HepG2 (cell line): ENCODE results near the gene AFG1L. TPM values are rescaled to one million over a fixed set of nuclear protein-coding genes. Genes with fewer than 3 reads are reported as not detected.
A peak's percentile ranks its signal among the peaks of the same experiment; 100 is the strongest.

Experiments used
- CHCHD3 ChIP-seq: sonication (generic); formaldehyde crosslinking; IDR thresholded peaks from 2 replicates; pipeline ENCODE4 v1.8.0; 2022; ENCODE audit warnings: mild to moderate bottlenecking, missing genetic modification reagents, moderate library complexity
- DNMT3B ChIP-seq: conservative IDR thresholded peaks from 2 replicates; pipeline ENCODE4 v1.6.1; 2016; ENCODE audit warnings: missing biosample characterization, control low read depth
- HHEX ChIP-seq: IDR thresholded peaks from 2 replicates; pipeline ENCODE4 v1.6.1; 2016; ENCODE audit warnings: control low read depth
- HOXA9 ChIP-seq: sonication (generic); formaldehyde crosslinking; IDR thresholded peaks from 2 replicates; pipeline ENCODE4 v1.8.1; 2022; ENCODE audit warnings: missing genetic modification reagents, mild to moderate bottlenecking, moderate library complexity, borderline replicate concordance
- MEIS2 ChIP-seq: sonication (generic); formaldehyde crosslinking; IDR thresholded peaks from 2 replicates; pipeline ENCODE4 v1.9.0; 2021; ENCODE audit warnings: mild to moderate bottlenecking, missing genetic modification reagents
- MXD4 ChIP-seq: IDR thresholded peaks from 2 replicates; pipeline ENCODE4 v1.6.1; 2016; ENCODE audit warnings: mild to moderate bottlenecking, missing biosample characterization, missing genetic modification reagents
- NCOR1 ChIP-seq: fragments of 200-600 bp; sonication (generic); IDR thresholded peaks from 2 replicates; pipeline ENCODE4 v1.7.0; 2017; ENCODE audit warnings: antibody characterized with exemption, low read length, borderline replicate concordance
- SIN3A ChIP-seq: IDR thresholded peaks from 2 replicates; pipeline ENCODE4 v1.6.1; 2011; ENCODE audit warnings: low read depth, mild to moderate bottlenecking, control low read depth, low read length, borderline replicate concordance
- SMARCC2 ChIP-seq: fragments of 450-650 bp; IDR thresholded peaks from 2 replicates; pipeline ENCODE4 v1.6.1; 2017; ENCODE audit warnings: antibody characterized with exemption, mild to moderate bottlenecking
- ZNF224 ChIP-seq: sonication (generic); formaldehyde crosslinking; IDR thresholded peaks from 2 replicates; pipeline ENCODE4 v1.5.0; 2020; ENCODE audit warnings: mild to moderate bottlenecking, missing genetic modification reagents
- ZNF317 ChIP-seq: sonication (generic); formaldehyde crosslinking; IDR thresholded peaks from 2 replicates; pipeline ENCODE4 v1.5.0; 2020; ENCODE audit warnings: mild to moderate bottlenecking, missing genetic modification reagents
- ZNF337 ChIP-seq: sonication (generic); formaldehyde crosslinking; IDR thresholded peaks from 2 replicates; pipeline ENCODE4 v1.5.1; 2020; ENCODE audit warnings: missing genetic modification reagents, low read depth, mild to moderate bottlenecking, borderline replicate concordance
- ZNF33A ChIP-seq: sonication (generic); formaldehyde crosslinking; IDR thresholded peaks from 2 replicates; pipeline ENCODE4 v1.5.1; 2020; ENCODE audit warnings: missing genetic modification reagents, mild to moderate bottlenecking, moderate library complexity, borderline replicate concordance
- ZNF776 ChIP-seq: sonication (generic); formaldehyde crosslinking; IDR thresholded peaks from 2 replicates; pipeline ENCODE4 v1.4.0; 2020; ENCODE audit warnings: mild to moderate bottlenecking, missing genetic modification reagents
- ZNF790 ChIP-seq: sonication (generic); formaldehyde crosslinking; IDR thresholded peaks from 2 replicates; pipeline ENCODE4 v1.8.0; 2022; ENCODE audit warnings: missing genetic modification reagents, mild to moderate bottlenecking, borderline replicate concordance
- ZNF850 ChIP-seq: sonication (generic); formaldehyde crosslinking; conservative IDR thresholded peaks from 2 replicates; pipeline ENCODE4 v1.9.0; 2021; ENCODE audit warnings: mild to moderate bottlenecking, missing genetic modification reagents
- polyA plus RNA-seq, 8 experiments: library from polyadenylated mRNA; depleted of rRNA in 3 of 8; stranded (reverse) in 7 of 8; unstranded in 1 of 8; fragments of >200 nt; fragmentation: Illumina TruSeq in 4 of 8; extraction: Trizol in 4 of 8; gene quantifications; 2 replicates each; pipeline versions ENCODE4 v1.2.1 to v1.2.3, GENCODE V29; 2011 to 2016; ENCODE audit warnings: low read depth in 4 of 8, missing spikeins in 1 of 8, mixed read lengths in 1 of 8; ENCODE audit not compliant: insufficient read depth in 1 of 8
- total RNA-seq, 5 experiments: library from RNA; depleted of rRNA; stranded (reverse); fragments of >200 nt; fragmentation: Illumina TruSeq; extraction: Trizol; gene quantifications; 2 replicates each; pipeline ENCODE4 v1.2.3, GENCODE V29; 2016; ENCODE audit warnings: low read depth in 1 of 5
- TF ChIP-seq, protein P1 (sequence below): fragments of 450-650 bp; IDR thresholded peaks from 2 replicates; pipeline ENCODE4 v1.6.1; 2016
- TF ChIP-seq, protein P2 (sequence below): sonication (generic); formaldehyde crosslinking; IDR thresholded peaks from 2 replicates; pipeline ENCODE4 v1.4.0; 2020; ENCODE audit warnings: missing genetic modification reagents
- TF ChIP-seq, protein P3 (sequence below): IDR thresholded peaks from 2 replicates; pipeline ENCODE4 v1.6.1; 2018; ENCODE audit warnings: missing genetic modification reagents, mild to moderate bottlenecking, missing compliant biosample characterization
- TF ChIP-seq, protein P4 (sequence below): conservative IDR thresholded peaks from 2 replicates; pipeline ENCODE4 v1.6.1; 2018; ENCODE audit warnings: missing genetic modification reagents
- TF ChIP-seq, protein P5 (sequence below): sonication (generic); formaldehyde crosslinking; IDR thresholded peaks from 2 replicates; pipeline ENCODE4 v1.9.0; 2021; ENCODE audit warnings: missing genetic modification reagents, borderline replicate concordance
- TF ChIP-seq, protein P6 (sequence below): IDR thresholded peaks from 2 replicates; pipeline ENCODE4 v1.6.1; 2016; ENCODE audit warnings: mild to moderate bottlenecking

Gene AFG1L
- total and polyA plus RNA-seq, 2 of the 13 experiments (the other 11 are each of a cell fraction or from before 2014, with no cell fraction given): 3.1 to 14.0 TPM

DNA sequence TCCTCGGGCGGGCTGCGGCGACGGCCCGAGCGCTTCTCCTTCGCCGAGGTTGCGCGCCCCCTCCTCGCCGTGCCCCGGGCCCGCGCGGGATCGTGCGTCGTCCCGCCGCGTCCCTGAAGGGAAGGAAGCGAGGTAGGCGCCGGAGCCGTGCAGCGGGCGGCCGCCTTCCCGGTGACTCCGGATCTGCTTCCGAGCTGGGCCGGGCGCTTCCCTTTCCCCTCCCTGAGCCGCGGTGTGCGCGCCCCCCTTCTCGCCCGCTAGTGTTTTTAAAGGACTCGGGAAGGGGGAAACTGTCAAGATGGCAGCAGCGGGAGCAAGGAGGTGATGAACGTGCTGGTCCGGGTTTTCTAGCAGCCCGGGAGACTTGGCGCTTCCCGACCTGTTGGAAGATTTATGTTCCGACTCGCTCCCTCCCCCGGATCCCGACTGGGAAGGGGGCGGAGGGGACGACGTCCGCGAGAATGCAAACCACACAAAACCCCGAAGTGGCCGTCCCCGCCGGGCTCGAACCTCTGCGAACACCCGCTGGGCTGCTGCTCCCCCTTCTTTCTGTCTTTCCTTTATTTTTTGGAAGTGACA, 265.1 kb downstream of the AFG1L start (continued):
- TF ChIP-seq, protein P1, sequence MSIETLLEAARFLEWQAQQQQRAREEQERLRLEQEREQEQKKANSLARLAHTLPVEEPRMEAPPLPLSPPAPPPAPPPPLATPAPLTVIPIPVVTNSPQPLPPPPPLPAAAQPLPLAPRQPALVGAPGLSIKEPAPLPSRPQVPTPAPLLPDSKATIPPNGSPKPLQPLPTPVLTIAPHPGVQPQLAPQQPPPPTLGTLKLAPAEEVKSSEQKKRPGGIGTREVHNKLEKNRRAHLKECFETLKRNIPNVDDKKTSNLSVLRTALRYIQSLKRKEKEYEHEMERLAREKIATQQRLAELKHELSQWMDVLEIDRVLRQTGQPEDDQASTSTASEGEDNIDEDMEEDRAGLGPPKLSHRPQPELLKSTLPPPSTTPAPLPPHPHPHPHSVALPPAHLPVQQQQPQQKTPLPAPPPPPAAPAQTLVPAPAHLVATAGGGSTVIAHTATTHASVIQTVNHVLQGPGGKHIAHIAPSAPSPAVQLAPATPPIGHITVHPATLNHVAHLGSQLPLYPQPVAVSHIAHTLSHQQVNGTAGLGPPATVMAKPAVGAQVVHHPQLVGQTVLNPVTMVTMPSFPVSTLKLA: no peak
- TF ChIP-seq ZNF776 (no peak), CHCHD3 (CRISPR knock-in tag) (no peak), ZNF33A (CRISPR knock-in tag) (no peak), NCOR1 (no peak), HHEX (CRISPR knock-in tag) (no peak), SIN3A (no peak; the same call in 1 of the 2 replicates), HOXA9 (CRISPR knock-in tag) (no peak), SMARCC2 (no peak), ZNF337 (CRISPR knock-in tag) (no peak), MEIS2 (CRISPR knock-in tag) (no peak), ZNF850 (no peak; the same call in 1 of the 2 replicates), MXD4 (CRISPR knock-in tag) (no peak), ZNF224 (CRISPR knock-in tag) (no peak), ZNF790 (0 out of 2 replicates have a peak, but pooled peaks have one; percentile 13), DNMT3B (CRISPR knock-in tag) (no peak), ZNF317 (CRISPR knock-in tag) (no peak)
- TF ChIP-seq, protein P2, sequence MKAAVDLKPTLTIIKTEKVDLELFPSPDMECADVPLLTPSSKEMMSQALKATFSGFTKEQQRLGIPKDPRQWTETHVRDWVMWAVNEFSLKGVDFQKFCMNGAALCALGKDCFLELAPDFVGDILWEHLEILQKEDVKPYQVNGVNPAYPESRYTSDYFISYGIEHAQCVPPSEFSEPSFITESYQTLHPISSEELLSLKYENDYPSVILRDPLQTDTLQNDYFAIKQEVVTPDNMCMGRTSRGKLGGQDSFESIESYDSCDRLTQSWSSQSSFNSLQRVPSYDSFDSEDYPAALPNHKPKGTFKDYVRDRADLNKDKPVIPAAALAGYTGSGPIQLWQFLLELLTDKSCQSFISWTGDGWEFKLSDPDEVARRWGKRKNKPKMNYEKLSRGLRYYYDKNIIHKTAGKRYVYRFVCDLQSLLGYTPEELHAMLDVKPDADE (CRISPR knock-in tag): no peak
- TF ChIP-seq, protein P3, sequence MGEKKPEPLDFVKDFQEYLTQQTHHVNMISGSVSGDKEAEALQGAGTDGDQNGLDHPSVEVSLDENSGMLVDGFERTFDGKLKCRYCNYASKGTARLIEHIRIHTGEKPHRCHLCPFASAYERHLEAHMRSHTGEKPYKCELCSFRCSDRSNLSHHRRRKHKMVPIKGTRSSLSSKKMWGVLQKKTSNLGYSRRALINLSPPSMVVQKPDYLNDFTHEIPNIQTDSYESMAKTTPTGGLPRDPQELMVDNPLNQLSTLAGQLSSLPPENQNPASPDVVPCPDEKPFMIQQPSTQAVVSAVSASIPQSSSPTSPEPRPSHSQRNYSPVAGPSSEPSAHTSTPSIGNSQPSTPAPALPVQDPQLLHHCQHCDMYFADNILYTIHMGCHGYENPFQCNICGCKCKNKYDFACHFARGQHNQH: no peak
- TF ChIP-seq, protein P4, sequence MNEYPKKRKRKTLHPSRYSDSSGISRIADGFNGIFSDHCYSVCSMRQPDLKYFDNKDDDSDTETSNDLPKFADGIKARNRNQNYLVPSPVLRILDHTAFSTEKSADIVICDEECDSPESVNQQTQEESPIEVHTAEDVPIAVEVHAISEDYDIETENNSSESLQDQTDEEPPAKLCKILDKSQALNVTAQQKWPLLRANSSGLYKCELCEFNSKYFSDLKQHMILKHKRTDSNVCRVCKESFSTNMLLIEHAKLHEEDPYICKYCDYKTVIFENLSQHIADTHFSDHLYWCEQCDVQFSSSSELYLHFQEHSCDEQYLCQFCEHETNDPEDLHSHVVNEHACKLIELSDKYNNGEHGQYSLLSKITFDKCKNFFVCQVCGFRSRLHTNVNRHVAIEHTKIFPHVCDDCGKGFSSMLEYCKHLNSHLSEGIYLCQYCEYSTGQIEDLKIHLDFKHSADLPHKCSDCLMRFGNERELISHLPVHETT (CRISPR knock-in tag): no peak
- TF ChIP-seq, protein P5, sequence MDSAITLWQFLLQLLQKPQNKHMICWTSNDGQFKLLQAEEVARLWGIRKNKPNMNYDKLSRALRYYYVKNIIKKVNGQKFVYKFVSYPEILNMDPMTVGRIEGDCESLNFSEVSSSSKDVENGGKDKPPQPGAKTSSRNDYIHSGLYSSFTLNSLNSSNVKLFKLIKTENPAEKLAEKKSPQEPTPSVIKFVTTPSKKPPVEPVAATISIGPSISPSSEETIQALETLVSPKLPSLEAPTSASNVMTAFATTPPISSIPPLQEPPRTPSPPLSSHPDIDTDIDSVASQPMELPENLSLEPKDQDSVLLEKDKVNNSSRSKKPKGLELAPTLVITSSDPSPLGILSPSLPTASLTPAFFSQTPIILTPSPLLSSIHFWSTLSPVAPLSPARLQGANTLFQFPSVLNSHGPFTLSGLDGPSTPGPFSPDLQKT (CRISPR knock-in tag): no peak
- TF ChIP-seq, protein P6, sequence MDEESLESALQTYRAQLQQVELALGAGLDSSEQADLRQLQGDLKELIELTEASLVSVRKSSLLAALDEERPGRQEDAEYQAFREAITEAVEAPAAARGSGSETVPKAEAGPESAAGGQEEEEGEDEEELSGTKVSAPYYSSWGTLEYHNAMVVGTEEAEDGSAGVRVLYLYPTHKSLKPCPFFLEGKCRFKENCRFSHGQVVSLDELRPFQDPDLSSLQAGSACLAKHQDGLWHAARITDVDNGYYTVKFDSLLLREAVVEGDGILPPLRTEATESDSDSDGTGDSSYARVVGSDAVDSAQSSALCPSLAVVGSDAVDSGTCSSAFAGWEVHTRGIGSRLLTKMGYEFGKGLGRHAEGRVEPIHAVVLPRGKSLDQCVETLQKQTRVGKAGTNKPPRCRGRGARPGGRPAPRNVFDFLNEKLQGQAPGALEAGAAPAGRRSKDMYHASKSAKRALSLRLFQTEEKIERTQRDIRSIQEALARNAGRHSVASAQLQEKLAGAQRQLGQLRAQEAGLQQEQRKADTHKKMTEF (CRISPR knock-in tag): no peak
